Measurements from ENCODE around the gene DMD.

DNA sequence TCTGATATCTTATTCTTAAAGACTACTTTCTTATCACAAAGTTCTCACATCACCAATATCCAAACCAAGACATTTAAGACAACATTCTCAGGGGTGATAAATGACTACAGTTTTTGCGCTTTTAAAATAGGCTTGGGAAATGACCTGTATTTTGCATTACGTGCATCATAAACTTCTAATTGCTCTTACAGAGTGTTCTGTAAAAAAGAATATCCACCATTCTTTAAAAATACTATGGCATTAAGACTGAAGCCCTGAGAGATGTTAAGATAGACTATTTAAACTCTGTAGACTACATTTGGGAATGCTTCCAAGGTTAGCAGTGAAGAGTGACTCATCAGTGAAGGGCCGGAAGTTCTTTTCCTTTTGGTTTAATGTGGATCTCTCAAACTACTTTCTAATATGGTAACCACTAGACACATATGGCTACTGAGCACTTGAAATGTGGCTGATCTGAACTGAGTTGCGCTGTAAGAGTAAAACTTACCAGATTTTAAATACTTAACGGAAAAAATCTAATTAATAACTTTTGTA lies 1620.7 kb downstream of the DMD start:
- TF ChIP-seq, protein P1, sequence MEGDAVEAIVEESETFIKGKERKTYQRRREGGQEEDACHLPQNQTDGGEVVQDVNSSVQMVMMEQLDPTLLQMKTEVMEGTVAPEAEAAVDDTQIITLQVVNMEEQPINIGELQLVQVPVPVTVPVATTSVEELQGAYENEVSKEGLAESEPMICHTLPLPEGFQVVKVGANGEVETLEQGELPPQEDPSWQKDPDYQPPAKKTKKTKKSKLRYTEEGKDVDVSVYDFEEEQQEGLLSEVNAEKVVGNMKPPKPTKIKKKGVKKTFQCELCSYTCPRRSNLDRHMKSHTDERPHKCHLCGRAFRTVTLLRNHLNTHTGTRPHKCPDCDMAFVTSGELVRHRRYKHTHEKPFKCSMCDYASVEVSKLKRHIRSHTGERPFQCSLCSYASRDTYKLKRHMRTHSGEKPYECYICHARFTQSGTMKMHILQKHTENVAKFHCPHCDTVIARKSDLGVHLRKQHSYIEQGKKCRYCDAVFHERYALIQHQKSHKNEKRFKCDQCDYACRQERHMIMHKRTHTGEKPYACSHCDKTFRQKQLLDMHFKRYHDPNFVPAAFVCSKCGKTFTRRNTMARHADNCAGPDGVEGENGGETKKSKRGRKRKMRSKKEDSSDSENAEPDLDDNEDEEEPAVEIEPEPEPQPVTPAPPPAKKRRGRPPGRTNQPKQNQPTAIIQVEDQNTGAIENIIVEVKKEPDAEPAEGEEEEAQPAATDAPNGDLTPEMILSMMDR (conservative IDR thresholded peaks at IDR 0.05 in 1 of 2, IDR thresholded peaks at IDR 0.05 in 1 of 2; ENCODE audit: low read depth in 1 of 2, low read length in 2 of 2) = no peak
- TF ChIP-seq EZH2 (IDR thresholded peaks at IDR 0.05; ENCODE audit: low read length, missing control alignments) = no peak
